Psoas muscle (tissue), 8 donors: ENCODE data around the gene MAN1A2. TPM values are rescaled to one million over a fixed set of nuclear protein-coding genes. Genes with fewer than 3 reads are reported as not detected.
"Not testable (repeated sequence)": the region's sequence is repeated elsewhere in the genome, so short reads cannot be mapped to it uniquely, and the experiment has no call there.

ENCODE experiments used
- ATAC-seq, 4 donors: fragments of 200-7000 bp; cut with Tn5 transposase; one replicate each; pipeline ENCODE4 v1.9.1; 2020; ENCODE audit warnings: moderate library complexity in 3 of 4, mild to moderate bottlenecking in 2 of 4
- DNase-seq, 2 donors: peaks; one replicate each; pipeline ENCODE4 v3.0.0-alpha.2; 2020
- H3K27ac ChIP-seq: fragments of 200-600 bp; one replicate; pipeline ENCODE4 v1.8.0; 2022
- H3K27me3 ChIP-seq, 3 donors: fragments of 200-600 bp in 1 of 3; one replicate each; pipeline versions ENCODE4 v1.6.1 to v1.8.0; 2013 to 2022; ENCODE audit warnings: low read length in 2 of 3, mild to moderate bottlenecking in 2 of 3, moderate library complexity in 1 of 3; ENCODE audit not compliant: insufficient read depth in 3 of 3
- H3K36me3 ChIP-seq, 2 donors: fragments of 200-600 bp in 1 of 2; one replicate each; pipeline versions ENCODE4 v1.6.1 to v1.8.0; 2013 to 2022; ENCODE audit warnings: low read depth in 1 of 2, mild to moderate bottlenecking in 1 of 2, moderate library complexity in 1 of 2; ENCODE audit not compliant: insufficient read depth in 1 of 2
- H3K4me1 ChIP-seq: fragments of 200-600 bp; one replicate; pipeline ENCODE4 v1.8.0; 2022
- H3K4me3 ChIP-seq: fragments of 200-600 bp; one replicate; pipeline ENCODE4 v1.8.0; 2022; ENCODE audit warnings: mild to moderate bottlenecking
- H3K9me3 ChIP-seq: fragments of 200-600 bp; one replicate; pipeline ENCODE4 v1.8.0; 2022
- CTCF ChIP-seq: fragments of 200-600 bp; IDR thresholded peaks from one replicate; pipeline ENCODE4 v1.8.0; 2022; ENCODE audit warnings: antibody characterized with exemption
- WGBS, 3 donors: extraction: QIAGEN DNeasy Blood & Tissue Kit; methylation state at CpG; one replicate each; pipeline versions ENCODE4 v1.1.6 to v1.1.7; 2013; 5-methylcytosine and 5-hydroxymethylcytosine counted together
- intact Hi-C, 2 donors: fragments of 100-400 bp; cut with DNase I; formaldehyde crosslinking; loops; one replicate each; pipeline versions ENCODE4 v1.11.0 to v1.14.2; 2022
- polyA plus RNA-seq, 3 donors: library from polyadenylated mRNA; stranded (reverse); fragments of 200-250 nt; gene quantifications; one replicate each; pipeline ENCODE4 v1.2.3, GENCODE V29; 2013
- total RNA-seq, 4 donors: library from RNA; stranded (reverse); fragmentation: NEBNext Ultra II Directional in 2 of 4; extraction: Animal tissue kit (Norgen Biotek cat#: 25700) in 2 of 4; gene quantifications; one replicate each; pipeline versions ENCODE4 v1.2.1 to v1.2.4, GENCODE V29; 2021 to 2023
- donor health status: healthy with polysubstance abuse.
- donor health status: DM: no; HTN: no; CAD: no; lungs with moderate emphysema.
- donor health status: Bipolar disorder and iron deficiency.
- donor health status: healthy.
- donor health status: DM: yes; HTN: yes; CAD: no.
- donor health status: DM: no; HTN: no; CAD: no.
- donor health status: DM: no; HTN: no; CAD: no.
- donor health status: DM: yes; HTN: yes; CAD: no.

Gene MAN1A2
- total and polyA plus RNA-seq, 7 donors: 4.0 to 35.0 (median 19.8) TPM

GRCh38 chr1:117447661-117448060 lies 80.4 kb downstream of the MAN1A2 start:
- H3K27ac ChIP-seq: no peak overlapping the region
- H3K9me3 ChIP-seq: no peaks in the 10 kb centered on the region
- no peak overlapping the region for H3K4me3 ChIP-seq
- H3K36me3 ChIP-seq: peaks cover 0 to 6% of the 10 kb centered on the region in 2 donors
- H3K27me3 ChIP-seq: no peaks in the 10 kb centered on the region
- intact Hi-C loops: no loop called here
- 96 to 100% (median 98%) methylated on average over 2 of the region's 2 CpGs for WGBS, 3 donors
- TF ChIP-seq CTCF: no peak
- DNase-seq: no peak
- H3K4me1 ChIP-seq: peaks cover 4% of the 10 kb centered on the region
- ATAC-seq: no peak

- no peak overlapping the region for H3K27ac ChIP-seq
- 98 to 100% (median 100%) methylated on average over 3 of the region's 3 CpGs for WGBS, 3 donors
- no peaks in the 10 kb centered on the region for H3K27me3 ChIP-seq
- intact Hi-C loops: loop anchor here in 1 of 2 donors (10.0 kb wide), 1 partner anchor 207 kb away; no protein-coding TSS in a partner anchor
- DNase-seq: no peak
- no peaks in the 10 kb centered on the region for H3K4me1 ChIP-seq
- no peak overlapping the region for H3K4me3 ChIP-seq
- peaks cover 0 to 6% of the 10 kb centered on the region in 2 donors for H3K36me3 ChIP-seq
- TF ChIP-seq CTCF: no peak
- ATAC-seq: no peak
- H3K9me3 ChIP-seq: no peaks in the 10 kb centered on the region
These were observed 85.0 kb downstream of the MAN1A2 start for GRCh38 chr1:117452216-117452615.

GRCh38 chr1:117453958-117454357 lies 86.7 kb downstream of the MAN1A2 start:
- H3K27me3 ChIP-seq: no peaks in the 10 kb centered on the region
- intact Hi-C loops: loop anchor here in 1 of 2 donors (10.0 kb wide), 1 partner anchor 209 kb away; no protein-coding TSS in a partner anchor
- DNase-seq (no peak), ATAC-seq (no peak)
- no peaks in the 10 kb centered on the region for H3K4me1 ChIP-seq
- H3K9me3 ChIP-seq: no peaks in the 10 kb centered on the region
- no peak overlapping the region for H3K4me3 ChIP-seq
- whole genome bisulfite sequencing, 3 donors: 87 to 91% (median 89%) methylated on average over 2 of the region's 2 CpGs
- H3K36me3 ChIP-seq: peaks cover 0 to 6% of the 10 kb centered on the region in 2 donors
- H3K27ac ChIP-seq: no peak overlapping the region
- no peak for TF ChIP-seq CTCF

- not testable (repeated sequence) for H3K9me3 ChIP-seq, ATAC-seq, H3K27me3 ChIP-seq, H3K4me3 ChIP-seq, H3K27ac ChIP-seq, H3K4me1 ChIP-seq, H3K36me3 ChIP-seq, DNase-seq
- intact Hi-C loops: loop anchor here in 1 of 2 donors (10.0 kb wide), 1 partner anchor 214 kb away; no protein-coding TSS in a partner anchor
- WGBS, 3 donors: 96 to 97% (median 97%) methylated on average over 8 of the region's 8 CpGs
These were observed 91.2 kb downstream of the MAN1A2 start for GRCh38 chr1:117458410-117458809.

GRCh38 chr1:117466761-117467160 lies 99.5 kb downstream of the MAN1A2 start:
- no peak overlapping the region for H3K27ac ChIP-seq
- no peaks in the 10 kb centered on the region for H3K27me3 ChIP-seq
- no peak overlapping the region for H3K4me3 ChIP-seq
- ATAC-seq: no peak
- H3K4me1 ChIP-seq: no peaks in the 10 kb centered on the region
- DNase-seq: no peak
- peaks cover 0 to 33% of the 10 kb centered on the region in 2 donors for H3K36me3 ChIP-seq
- no peaks in the 10 kb centered on the region for H3K9me3 ChIP-seq
- intact Hi-C loops: no loop called here
- TF ChIP-seq CTCF: no peak
